ENCODE results near the gene TMED1. TPM values are rescaled to one million over a fixed set of nuclear protein-coding genes. Genes with fewer than 3 reads are reported as not detected.

The TMED1 gene
- total RNA-seq, 4 donors from 2014 or later = 41.2 to 71.3 (median 48.7) TPM

DNA sequence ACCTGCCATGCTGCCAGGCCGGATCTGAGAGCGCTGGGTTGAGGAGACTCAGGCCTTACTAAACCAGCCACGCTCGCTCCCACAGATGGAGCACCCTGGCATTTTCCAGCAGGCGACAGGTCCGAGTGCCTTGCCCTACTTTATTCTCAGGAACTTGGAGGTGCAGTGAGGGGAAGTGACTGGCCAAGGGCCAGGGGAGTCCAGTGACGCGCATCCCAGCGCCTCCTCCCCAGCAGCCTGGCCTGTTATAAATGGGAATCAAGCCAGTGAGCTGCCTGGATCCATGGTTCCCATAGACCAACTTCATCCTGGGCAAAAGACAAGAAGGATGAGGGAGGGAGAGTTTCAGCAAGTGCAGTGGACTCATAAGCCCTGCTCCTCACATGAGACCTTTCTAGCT is 35.5 kb downstream of the TMED1 start:
- DNase-seq = peak; percentile 94 to 95
- H3K4me1 ChIP-seq = peaks cover 14 to 23% of the 10 kb centered on the region in 2 donors
- H3K27me3 ChIP-seq = no peaks in the 10 kb centered on the region
- intact Hi-C loops (cut with DNase I) = no loop called here
- no peaks in the 10 kb centered on the region for H3K9me3 ChIP-seq
- TF ChIP-seq, protein P1, sequence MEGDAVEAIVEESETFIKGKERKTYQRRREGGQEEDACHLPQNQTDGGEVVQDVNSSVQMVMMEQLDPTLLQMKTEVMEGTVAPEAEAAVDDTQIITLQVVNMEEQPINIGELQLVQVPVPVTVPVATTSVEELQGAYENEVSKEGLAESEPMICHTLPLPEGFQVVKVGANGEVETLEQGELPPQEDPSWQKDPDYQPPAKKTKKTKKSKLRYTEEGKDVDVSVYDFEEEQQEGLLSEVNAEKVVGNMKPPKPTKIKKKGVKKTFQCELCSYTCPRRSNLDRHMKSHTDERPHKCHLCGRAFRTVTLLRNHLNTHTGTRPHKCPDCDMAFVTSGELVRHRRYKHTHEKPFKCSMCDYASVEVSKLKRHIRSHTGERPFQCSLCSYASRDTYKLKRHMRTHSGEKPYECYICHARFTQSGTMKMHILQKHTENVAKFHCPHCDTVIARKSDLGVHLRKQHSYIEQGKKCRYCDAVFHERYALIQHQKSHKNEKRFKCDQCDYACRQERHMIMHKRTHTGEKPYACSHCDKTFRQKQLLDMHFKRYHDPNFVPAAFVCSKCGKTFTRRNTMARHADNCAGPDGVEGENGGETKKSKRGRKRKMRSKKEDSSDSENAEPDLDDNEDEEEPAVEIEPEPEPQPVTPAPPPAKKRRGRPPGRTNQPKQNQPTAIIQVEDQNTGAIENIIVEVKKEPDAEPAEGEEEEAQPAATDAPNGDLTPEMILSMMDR (IDR thresholded peaks at IDR 0.05) = no peak
- peak in 1 of 2 donors; percentile 20 for TF ChIP-seq POLR2A (IDR thresholded peaks at IDR 0.05)
- WGBS, 2 donors = 23 to 26% methylated on average over 5 to 9 of the region's 9 CpGs
- H3K27ac ChIP-seq = peak overlapping the region; percentile 68 to 81 (median 69)
- H3K36me3 ChIP-seq = peaks cover 38 to 58% of the 10 kb centered on the region in 2 donors
- H3K4me3 ChIP-seq (replicated peaks in 1 of 3) = no peak overlapping the region

DNA sequence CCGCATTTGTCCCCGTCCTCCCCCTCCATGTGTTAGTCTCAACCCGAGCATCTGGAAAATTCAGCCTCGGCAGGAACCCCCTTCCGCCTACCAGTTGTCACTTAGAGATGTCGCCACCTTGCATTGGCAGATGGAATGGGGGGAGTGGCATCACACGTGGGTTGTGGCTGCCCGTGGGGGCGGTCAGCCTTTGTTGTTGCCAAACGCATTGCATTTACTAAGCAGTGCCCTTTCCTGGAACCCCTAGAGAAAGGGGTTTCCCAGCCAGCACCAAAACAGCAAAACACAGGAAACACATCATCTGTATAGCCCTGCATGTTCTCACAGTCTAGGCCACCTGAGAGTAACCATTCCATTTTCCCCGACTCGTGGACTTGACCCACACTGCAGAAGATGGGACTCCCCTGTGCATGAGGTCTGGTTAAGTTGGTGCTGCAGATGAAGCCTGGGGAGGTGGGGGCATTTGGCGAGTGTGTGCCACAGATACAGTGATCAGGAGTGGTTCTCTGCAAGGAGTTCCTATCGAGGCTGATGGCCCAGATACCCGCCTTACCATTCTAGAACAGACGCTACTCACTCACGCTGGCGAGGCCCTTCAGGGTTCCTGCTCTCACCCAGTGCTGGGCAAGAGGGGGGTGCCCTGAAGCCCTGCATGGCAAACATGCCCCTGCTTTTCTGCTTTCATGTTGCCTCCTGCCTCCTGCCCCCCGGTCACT is 38.3 kb downstream of the TMED1 start:
- H3K36me3 ChIP-seq = peaks cover 36 to 63% of the 10 kb centered on the region in 2 donors
- no peak overlapping the region for H3K4me3 ChIP-seq (replicated peaks in 1 of 3)
- TF ChIP-seq POLR2A (IDR thresholded peaks at IDR 0.05) = no peak
- TF ChIP-seq, protein P1 (IDR thresholded peaks at IDR 0.05) = no peak
- no peak for DNase-seq
- H3K9me3 ChIP-seq = no peaks in the 10 kb centered on the region
- 87% methylated on average over 13 to 17 of the region's 19 CpGs for WGBS, 2 donors
- no peak overlapping the region for H3K27ac ChIP-seq
- intact Hi-C loops (cut with DNase I) = no loop called here
- H3K27me3 ChIP-seq = no peaks in the 10 kb centered on the region
- H3K4me1 ChIP-seq = peaks cover 14 to 23% of the 10 kb centered on the region in 2 donors

DNA sequence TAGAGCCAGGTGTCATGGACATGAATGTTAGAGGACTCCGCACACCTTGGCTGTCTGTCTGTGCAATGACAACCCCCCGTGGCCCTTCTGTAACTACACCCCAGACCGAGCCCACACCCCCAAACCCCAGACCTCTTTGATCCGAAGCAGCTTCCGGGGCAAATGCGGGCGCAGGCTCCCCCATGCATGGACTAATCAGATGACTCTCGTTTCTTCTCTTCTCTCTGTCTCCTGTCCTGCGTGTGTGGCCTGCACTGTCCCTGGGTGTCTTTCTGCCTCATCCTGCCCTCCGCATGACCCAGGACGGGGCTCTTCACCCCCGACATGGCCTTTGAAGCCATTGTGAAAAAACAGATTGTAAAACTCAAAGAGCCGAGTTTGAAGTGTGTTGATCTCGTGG is 38.9 kb downstream of the TMED1 start:
- Histone ChIP-seq H3K9me3 (no peaks in the 10 kb centered on the region), H3K27ac (no peak overlapping the region), H3K27me3 (no peaks in the 10 kb centered on the region), H3K4me3 (replicated peaks in 1 of 3) (no peak overlapping the region), H3K4me1 (peaks cover 14 to 23% of the 10 kb centered on the region in 2 donors), H3K36me3 (peaks cover 30 to 60% of the 10 kb centered on the region in 2 donors)
- 89 to 94% methylated on average over 14 of the region's 14 CpGs for WGBS, 2 donors
- DNase-seq = no peak
- TF ChIP-seq, protein P1 (IDR thresholded peaks at IDR 0.05) = no peak
- intact Hi-C loops (cut with DNase I) = no loop called here

DNA sequence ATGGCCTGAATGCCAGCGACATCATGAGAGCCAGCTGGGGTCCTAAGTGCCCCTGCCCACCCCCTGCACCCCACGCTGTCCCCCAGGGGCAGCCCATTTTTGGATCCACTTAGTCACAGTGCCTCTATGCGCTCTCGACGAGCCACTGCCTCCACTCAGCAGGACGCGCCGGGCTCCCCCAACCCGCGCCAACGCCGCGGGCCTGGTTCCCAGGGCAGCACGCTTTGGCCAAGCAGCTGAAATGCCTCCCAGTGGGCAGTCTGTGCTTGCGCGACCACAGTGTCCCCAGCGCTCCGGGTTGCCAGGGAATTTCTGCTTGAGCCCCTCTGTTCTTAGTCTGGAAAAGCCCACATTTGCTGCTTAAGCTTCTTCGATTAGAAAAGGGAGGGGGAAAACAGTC is 39.4 kb downstream of the TMED1 start:
- H3K27ac ChIP-seq = no peak overlapping the region
- TF ChIP-seq POLR2A (IDR thresholded peaks at IDR 0.05) = no peak
- TF ChIP-seq, protein P1 (IDR thresholded peaks at IDR 0.05) = no peak
- intact Hi-C loops (cut with DNase I) = no loop called here
- H3K36me3 ChIP-seq = peaks cover 30 to 57% of the 10 kb centered on the region in 2 donors
- WGBS, 2 donors = 94 to 96% methylated on average over 13 to 19 of the region's 19 CpGs
- no peaks in the 10 kb centered on the region for H3K9me3 ChIP-seq
- DNase-seq = no peak
- H3K4me3 ChIP-seq (replicated peaks in 1 of 3) = no peak overlapping the region
- no peaks in the 10 kb centered on the region for H3K27me3 ChIP-seq
- H3K4me1 ChIP-seq = peaks cover 14 to 23% of the 10 kb centered on the region in 2 donors

DNA sequence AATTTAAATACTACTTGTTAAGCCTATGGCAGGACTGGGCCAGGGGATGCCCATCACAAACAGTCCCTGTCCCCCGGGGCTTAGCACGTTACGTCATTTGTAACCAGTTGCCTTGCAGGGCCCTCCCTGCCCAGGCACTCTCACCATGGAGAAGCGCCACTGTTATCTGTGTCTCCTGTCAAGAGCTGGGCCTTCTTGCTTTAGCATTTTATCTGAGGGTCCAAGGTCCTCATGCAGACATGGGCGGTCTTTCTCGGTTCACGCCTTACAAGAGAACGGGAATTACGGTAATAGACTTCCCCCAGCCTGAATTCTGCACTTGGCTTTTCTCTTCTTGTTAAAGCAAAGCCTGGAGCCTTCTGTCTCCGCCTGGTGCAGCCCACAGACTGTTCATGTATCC is 46.1 kb downstream of the TMED1 start:
- no peaks in the 10 kb centered on the region for H3K27me3 ChIP-seq
- no peak overlapping the region for H3K4me3 ChIP-seq (replicated peaks in 1 of 3)
- no peak overlapping the region for H3K27ac ChIP-seq
- DNase-seq = no peak
- intact Hi-C loops (cut with DNase I) = no loop called here
- H3K36me3 ChIP-seq = peaks cover 34 to 62% of the 10 kb centered on the region in 2 donors
- TF ChIP-seq, protein P1 (IDR thresholded peaks at IDR 0.05) = no peak
- TF ChIP-seq POLR2A (IDR thresholded peaks at IDR 0.05) = no peak
- peaks cover 0 to 4% of the 10 kb centered on the region in 2 donors for H3K4me1 ChIP-seq
- WGBS, 2 donors = 87 to 91% methylated on average over 10 of the region's 10 CpGs
- no peaks in the 10 kb centered on the region for H3K9me3 ChIP-seq

Measured in thyroid gland (tissue), 4 donors.